ENCODE data around the gene ZC3H18.

DNA sequence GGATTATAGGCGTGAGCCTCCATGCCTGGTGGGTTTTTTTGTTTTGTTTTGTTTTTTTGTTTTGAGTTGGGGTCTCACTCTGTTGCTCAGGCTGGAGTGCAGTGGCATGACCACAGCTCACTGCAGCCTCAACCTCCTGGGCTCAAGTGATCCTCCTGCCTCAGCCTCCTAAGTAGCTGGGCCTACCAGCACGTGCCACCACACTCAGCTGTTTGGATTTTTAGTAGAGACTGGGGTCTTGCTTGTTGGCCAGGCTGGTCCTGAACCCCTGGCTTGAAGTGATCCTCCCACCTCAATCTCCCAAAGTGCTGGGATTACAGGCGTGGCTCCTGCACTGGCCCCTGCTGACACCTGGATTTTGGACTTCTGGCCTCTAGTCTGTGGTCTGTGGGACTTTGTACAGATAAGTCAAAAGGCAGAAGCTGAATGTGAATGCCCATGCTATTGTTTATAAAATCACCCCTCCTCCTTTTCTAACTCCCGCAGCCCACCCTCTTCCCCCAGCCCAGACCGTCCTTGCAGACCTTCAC is 110.4 kb downstream of the ZC3H18 start:
- TF ChIP-seq CTCF (IDR thresholded peaks at IDR 0.05) (no peak), POLR2A (IDR thresholded peaks at IDR 0.05) (no peak), POLR2AphosphoS5 (IDR thresholded peaks at IDR 0.05) (no peak)

Data from breast epithelium (tissue), 3 donors.